Stimulated activated CD4-positive, alpha-beta T cell treated with anti-CD3 and anti-CD28 coated beads, TNF-alpha, amount 100 ng/mL, for 4 hours (primary cell): ENCODE data around the gene SVOP.
"Not testable (repeated sequence)": the region's sequence is repeated elsewhere in the genome, so short reads cannot be mapped to it uniquely, and the experiment has no call there.

Source experiments
- DNase-seq, 3 experiments: peaks; one replicate each; pipeline ENCODE4 v3.0.0-alpha.2; 2020; ENCODE audit warnings: low read depth in 3 of 3

Gene SVOP

GRCh38 chr12:109029411-109029810 lies 8.5 kb upstream of the SVOP start:
- no peak for DNase-seq

GRCh38 chr12:109028624-109029023 lies 7.8 kb upstream of the SVOP start:
- not testable (repeated sequence) for DNase-seq

GRCh38 chr12:109027767-109028166 lies 6.9 kb upstream of the SVOP start:
- no peak for DNase-seq

GRCh38 chr12:109020146-109020795 lies 597 bp downstream of the SVOP start:
- no peak for DNase-seq

GRCh38 chr12:109018296-109018695 lies 2.6 kb downstream of the SVOP start:
- no peak for DNase-seq

- DNase-seq = no peak
Observed at GRCh38 chr12:109016978-109017377, 3.9 kb downstream of the SVOP start.

- DNase-seq = no peak
Observed at GRCh38 chr12:109016016-109016415, 4.9 kb downstream of the SVOP start.

- no peak for DNase-seq
Observed at GRCh38 chr12:109014984-109015765, 5.7 kb downstream of the SVOP start.

- no peak for DNase-seq
Observed at GRCh38 chr12:109010259-109010658, 10.6 kb downstream of the SVOP start.

- no peak for DNase-seq
Observed at GRCh38 chr12:109009766-109010165, 11.1 kb downstream of the SVOP start.

- no peak for DNase-seq
Observed at GRCh38 chr12:109004017-109004416, 16.9 kb downstream of the SVOP start.

- DNase-seq = no peak
Observed at GRCh38 chr12:108996320-108996719, 24.5 kb downstream of the SVOP start.

GRCh38 chr12:108995370-108995992 lies 25.4 kb downstream of the SVOP start:
- DNase-seq = no peak

- DNase-seq = not testable (repeated sequence)
Observed at GRCh38 chr12:108990103-108990502, 30.8 kb downstream of the SVOP start.

GRCh38 chr12:108989376-108989775 lies 31.5 kb downstream of the SVOP start:
- DNase-seq = no peak

- DNase-seq = no peak
Observed at GRCh38 chr12:108985750-108986149, 35.1 kb downstream of the SVOP start.

GRCh38 chr12:108983227-108983626 lies 37.6 kb downstream of the SVOP start:
- DNase-seq = no peak

GRCh38 chr12:108982621-108983219 lies 38.1 kb downstream of the SVOP start:
- DNase-seq = no peak

- DNase-seq = no peak
Observed at GRCh38 chr12:108981835-108982234, 39.0 kb downstream of the SVOP start.

- DNase-seq = no peak
Observed at GRCh38 chr12:108980831-108981618, 39.8 kb downstream of the SVOP start.

GRCh38 chr12:108977360-108977759 lies 43.5 kb downstream of the SVOP start:
- DNase-seq = no peak
